ENCODE measurements around the gene HSPB8.

Gene HSPB8

DNA sequence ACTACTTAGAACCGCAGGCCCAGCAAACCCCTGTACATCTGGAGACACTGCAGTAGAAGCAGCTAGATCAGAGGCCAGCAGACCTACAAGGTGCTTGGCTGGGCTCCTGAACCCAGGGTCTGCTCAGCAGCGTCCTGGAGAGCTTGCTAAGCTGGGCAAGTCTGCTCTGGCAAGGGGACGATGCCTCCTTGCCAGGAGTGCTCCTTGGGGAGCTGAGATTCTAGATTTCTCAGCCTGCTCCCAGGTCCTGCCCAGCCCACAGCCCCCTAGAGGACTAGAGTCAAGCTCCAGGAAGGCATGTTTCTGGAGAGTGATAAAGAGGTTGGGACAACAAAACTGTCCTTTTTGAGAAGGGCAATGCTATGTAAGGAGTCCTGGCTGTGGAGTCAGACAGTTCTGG is 60.3 kb downstream of the HSPB8 start:
- no peak overlapping the region for H3K4me3 ChIP-seq (ENCODE audit: low read length)
- DNase-seq (ENCODE audit: low read depth, low spot score), result no peak

GRCh38 chr12:119241049-119241448 is 62.3 kb downstream of the HSPB8 start:
- no peak for DNase-seq (ENCODE audit: low read depth, low spot score)
- no peak overlapping the region for H3K4me3 ChIP-seq (ENCODE audit: low read length)

- no peak overlapping the region for H3K4me3 ChIP-seq (ENCODE audit: low read length)
- DNase-seq (ENCODE audit: low read depth, low spot score), result no peak
These were observed 62.9 kb downstream of the HSPB8 start for GRCh38 chr12:119241580-119242169.
